GM23338 (cell line): ENCODE data around the gene KCNMB2. TPM values are rescaled to one million over a fixed set of nuclear protein-coding genes. Genes with fewer than 3 reads are reported as not detected.

Experiments used
- ATAC-seq: fragments of 200-7000 bp; cut with Tn5 transposase; 3 replicates; pipeline ENCODE4 v1.9.1; 2020
- DNase-seq: peaks from one replicate; pipeline ENCODE4 v3.0.0-alpha.2; 2015; ENCODE audit warnings: low spot score
- H2AFZ ChIP-seq: fragments of 200-600 bp; sonication (generic); 2 replicates; pipeline ENCODE4 v1.8.0; 2016; ENCODE audit warnings: antibody characterized with exemption, mild to moderate bottlenecking, moderate library complexity
- H3F3A ChIP-seq: fragments of 200-600 bp; sonication (generic); replicated peaks from 2 replicates; pipeline ENCODE4 v1.8.0; 2017; ENCODE audit warnings: antibody characterized with exemption, mixed run types, low read depth
- H3K27ac ChIP-seq: fragments of 200-600 bp; sonication (generic); 2 replicates; pipeline ENCODE4 v1.6.1; 2016; ENCODE audit warnings: low read depth
- H3K27me3 ChIP-seq: fragments of 200-600 bp; sonication (generic); 2 replicates; pipeline ENCODE4 v1.8.0; 2016; ENCODE audit warnings: mild to moderate bottlenecking, mixed run types, moderate library complexity; ENCODE audit not compliant: insufficient read depth
- H3K36me3 ChIP-seq: fragments of 200-600 bp; sonication (generic); 2 replicates; pipeline ENCODE4 v1.8.0; 2016; ENCODE audit warnings: mild to moderate bottlenecking; ENCODE audit not compliant: insufficient read depth
- H3K4me1 ChIP-seq: fragments of 200-600 bp; sonication (generic); 2 replicates; pipeline ENCODE4 v1.8.0; 2016; ENCODE audit warnings: mild to moderate bottlenecking, moderate library complexity; ENCODE audit not compliant: insufficient read depth
- H3K4me2 ChIP-seq: fragments of 200-600 bp; sonication (generic); 2 replicates; pipeline ENCODE4 v1.7.1; 2017; ENCODE audit warnings: mixed run types
- H3K4me3 ChIP-seq: fragments of 200-600 bp; sonication (generic); 2 replicates; pipeline ENCODE4 v1.6.1; 2016; ENCODE audit warnings: mixed run types
- H3K79me2 ChIP-seq: fragments of 200-600 bp; sonication (generic); replicated peaks from 2 replicates; pipeline ENCODE4 v1.8.0; 2017; ENCODE audit warnings: mild to moderate bottlenecking; ENCODE audit not compliant: insufficient read depth
- H3K9me2 ChIP-seq: fragments of 200-600 bp; sonication (generic); 2 replicates; pipeline ENCODE4 v1.8.0; 2017; ENCODE audit not compliant: insufficient read depth
- H4K20me1 ChIP-seq: fragments of 200-600 bp; sonication (generic); replicated peaks from 2 replicates; pipeline ENCODE4 v1.8.0; 2017; ENCODE audit warnings: mild to moderate bottlenecking; ENCODE audit not compliant: insufficient read depth
- H3K27ac Mint-ChIP-seq: 2 replicates; pipeline ENCODE4 v1.8.0; 2020; ENCODE audit warnings: inconsistent platforms, mild to moderate bottlenecking, moderate library complexity, mixed read lengths
- H3K27me3 Mint-ChIP-seq: 3 replicates; pipeline ENCODE4 v1.8.0; 2022; ENCODE audit warnings: low read depth, mild to moderate bottlenecking, moderate library complexity, mixed read lengths, inconsistent platforms; ENCODE audit not compliant: insufficient read depth, poor library complexity
- H3K36me3 Mint-ChIP-seq: 3 replicates; pipeline ENCODE4 v1.8.0; 2021; ENCODE audit warnings: low read depth, mild to moderate bottlenecking, inconsistent platforms, moderate library complexity, mixed read lengths
- H3K4me1 Mint-ChIP-seq: 3 replicates; pipeline ENCODE4 v1.8.0; 2020; ENCODE audit warnings: mild to moderate bottlenecking, inconsistent platforms, mixed read lengths
- H3K4me3 Mint-ChIP-seq: 3 replicates; pipeline ENCODE4 v1.8.0; 2021; ENCODE audit warnings: moderate library complexity, mild to moderate bottlenecking, inconsistent platforms, mixed read lengths
- H3K9me3 Mint-ChIP-seq: 3 replicates; pipeline ENCODE4 v1.8.0; 2020; ENCODE audit warnings: moderate library complexity, mild to moderate bottlenecking, inconsistent platforms, mixed read lengths
- CREB1 ChIP-seq: fragments of 250-450 bp; sonication (Bioruptor Pico); IDR thresholded peaks from 2 replicates; pipeline ENCODE4 v1.5.0; 2020; ENCODE audit warnings: low read depth, mild to moderate bottlenecking, moderate library complexity
- EZH2phosphoT487 ChIP-seq: fragments of 200-600 bp; sonication (generic); IDR thresholded peaks from one replicate; pipeline ENCODE4 v1.8.1; 2018; ENCODE audit warnings: antibody characterized with exemption; ENCODE audit not compliant: unreplicated experiment
- JUNB ChIP-seq: IDR thresholded peaks from one replicate; pipeline ENCODE4 v1.6.1; 2016; ENCODE audit warnings: antibody characterized with exemption; ENCODE audit not compliant: unreplicated experiment
- NANOG ChIP-seq: IDR thresholded peaks from 2 replicates; pipeline ENCODE4 v1.6.1; 2016; ENCODE audit warnings: antibody characterized with exemption, borderline replicate concordance
- ZNF114 ChIP-seq: fragments of 250-450 bp; sonication (Bioruptor Pico); IDR thresholded peaks from 2 replicates; pipeline ENCODE4 v1.5.0; 2020; ENCODE audit warnings: mild to moderate bottlenecking, moderate library complexity
- ZNF331 ChIP-seq: fragments of 250-450 bp; sonication (Bioruptor Pico); IDR thresholded peaks from 2 replicates; pipeline ENCODE4 v1.5.0; 2020; ENCODE audit warnings: low read depth, mild to moderate bottlenecking, moderate library complexity
- polyA plus RNA-seq: library from polyadenylated mRNA; unstranded; fragments of >200 nt; fragmentation: Nextera tagmentation; extraction: Ambion mirVana; gene quantifications from 2 replicates; pipeline ENCODE4 v1.2.1, GENCODE V29; 2016
- total RNA-seq: library from RNA; depleted of rRNA; stranded (reverse); fragments of >200 nt; shearing (Covaris generic); gene quantifications from 2 replicates; pipeline ENCODE4 v1.2.3, GENCODE V29; 2014
- TF ChIP-seq, protein P1 (sequence below): fragments of 250-450 bp; sonication (Bioruptor Pico); IDR thresholded peaks from 2 replicates; pipeline ENCODE4 v1.5.0; 2020; ENCODE audit warnings: mild to moderate bottlenecking, moderate library complexity
- TF ChIP-seq, protein P2 (sequence below), 2 experiments: fragments of 200-600 bp in 1 of 2; sonication (generic) in 1 of 2; conservative IDR thresholded peaks; 2 replicates each; pipeline versions ENCODE4 v1.5.1 to v1.6.1; 2016 to 2017; ENCODE audit warnings: antibody characterized with exemption in 2 of 2, low read depth in 2 of 2, mild to moderate bottlenecking in 2 of 2, moderate library complexity in 1 of 2

The KCNMB2 gene
- total and polyA plus RNA-seq, 2 experiments from 2014 or later, result 0.53 TPM; not detected in 1

- TF ChIP-seq, protein P1, sequence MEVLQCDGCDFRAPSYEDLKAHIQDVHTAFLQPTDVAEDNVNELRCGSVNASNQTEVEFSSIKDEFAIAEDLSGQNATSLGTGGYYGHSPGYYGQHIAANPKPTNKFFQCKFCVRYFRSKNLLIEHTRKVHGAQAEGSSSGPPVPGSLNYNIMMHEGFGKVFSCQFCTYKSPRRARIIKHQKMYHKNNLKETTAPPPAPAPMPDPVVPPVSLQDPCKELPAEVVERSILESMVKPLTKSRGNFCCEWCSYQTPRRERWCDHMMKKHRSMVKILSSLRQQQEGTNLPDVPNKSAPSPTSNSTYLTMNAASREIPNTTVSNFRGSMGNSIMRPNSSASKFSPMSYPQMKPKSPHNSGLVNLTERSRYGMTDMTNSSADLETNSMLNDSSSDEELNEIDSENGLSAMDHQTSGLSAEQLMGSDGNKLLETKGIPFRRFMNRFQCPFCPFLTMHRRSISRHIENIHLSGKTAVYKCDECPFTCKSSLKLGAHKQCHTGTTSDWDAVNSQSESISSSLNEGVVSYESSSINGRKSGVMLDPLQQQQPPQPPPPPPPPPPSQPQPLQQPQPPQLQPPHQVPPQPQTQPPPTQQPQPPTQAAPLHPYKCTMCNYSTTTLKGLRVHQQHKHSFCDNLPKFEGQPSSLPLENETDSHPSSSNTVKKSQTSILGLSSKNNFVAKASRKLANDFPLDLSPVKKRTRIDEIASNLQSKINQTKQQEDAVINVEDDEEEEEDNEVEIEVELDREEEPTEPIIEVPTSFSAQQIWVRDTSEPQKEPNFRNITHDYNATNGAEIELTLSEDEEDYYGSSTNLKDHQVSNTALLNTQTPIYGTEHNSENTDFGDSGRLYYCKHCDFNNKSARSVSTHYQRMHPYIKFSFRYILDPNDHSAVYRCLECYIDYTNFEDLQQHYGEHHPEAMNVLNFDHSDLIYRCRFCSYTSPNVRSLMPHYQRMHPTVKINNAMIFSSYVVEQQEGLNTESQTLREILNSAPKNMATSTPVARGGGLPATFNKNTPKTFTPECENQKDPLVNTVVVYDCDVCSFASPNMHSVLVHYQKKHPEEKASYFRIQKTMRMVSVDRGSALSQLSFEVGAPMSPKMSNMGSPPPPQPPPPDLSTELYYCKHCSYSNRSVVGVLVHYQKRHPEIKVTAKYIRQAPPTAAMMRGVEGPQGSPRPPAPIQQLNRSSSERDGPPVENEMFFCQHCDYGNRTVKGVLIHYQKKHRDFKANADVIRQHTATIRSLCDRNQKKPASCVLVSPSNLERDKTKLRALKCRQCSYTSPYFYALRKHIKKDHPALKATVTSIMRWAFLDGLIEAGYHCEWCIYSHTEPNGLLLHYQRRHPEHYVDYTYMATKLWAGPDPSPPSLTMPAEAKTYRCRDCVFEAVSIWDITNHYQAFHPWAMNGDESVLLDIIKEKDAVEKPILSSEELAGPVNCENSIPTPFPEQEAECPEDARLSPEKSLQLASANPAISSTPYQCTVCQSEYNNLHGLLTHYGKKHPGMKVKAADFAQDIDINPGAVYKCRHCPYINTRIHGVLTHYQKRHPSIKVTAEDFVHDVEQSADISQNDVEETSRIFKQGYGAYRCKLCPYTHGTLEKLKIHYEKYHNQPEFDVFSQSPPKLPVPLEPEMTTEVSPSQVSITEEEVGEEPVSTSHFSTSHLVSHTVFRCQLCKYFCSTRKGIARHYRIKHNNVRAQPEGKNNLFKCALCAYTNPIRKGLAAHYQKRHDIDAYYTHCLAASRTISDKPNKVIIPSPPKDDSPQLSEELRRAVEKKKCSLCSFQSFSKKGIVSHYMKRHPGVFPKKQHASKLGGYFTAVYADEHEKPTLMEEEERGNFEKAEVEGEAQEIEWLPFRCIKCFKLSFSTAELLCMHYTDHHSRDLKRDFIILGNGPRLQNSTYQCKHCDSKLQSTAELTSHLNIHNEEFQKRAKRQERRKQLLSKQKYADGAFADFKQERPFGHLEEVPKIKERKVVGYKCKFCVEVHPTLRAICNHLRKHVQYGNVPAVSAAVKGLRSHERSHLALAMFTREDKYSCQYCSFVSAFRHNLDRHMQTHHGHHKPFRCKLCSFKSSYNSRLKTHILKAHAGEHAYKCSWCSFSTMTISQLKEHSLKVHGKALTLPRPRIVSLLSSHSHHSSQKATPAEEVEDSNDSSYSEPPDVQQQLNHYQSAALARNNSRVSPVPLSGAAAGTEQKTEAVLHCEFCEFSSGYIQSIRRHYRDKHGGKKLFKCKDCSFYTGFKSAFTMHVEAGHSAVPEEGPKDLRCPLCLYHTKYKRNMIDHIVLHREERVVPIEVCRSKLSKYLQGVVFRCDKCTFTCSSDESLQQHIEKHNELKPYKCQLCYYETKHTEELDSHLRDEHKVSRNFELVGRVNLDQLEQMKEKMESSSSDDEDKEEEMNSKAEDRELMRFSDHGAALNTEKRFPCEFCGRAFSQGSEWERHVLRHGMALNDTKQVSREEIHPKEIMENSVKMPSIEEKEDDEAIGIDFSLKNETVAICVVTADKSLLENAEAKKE (CRISPR knock-in tag), result no peak
- TF ChIP-seq CREB1 (CRISPR knock-in tag), result no peak
- no peak for TF ChIP-seq JUNB
- no peak for TF ChIP-seq EZH2phosphoT487
- no peak for TF ChIP-seq ZNF114 (CRISPR knock-in tag)
- no peak for TF ChIP-seq NANOG
- TF ChIP-seq, protein P2, sequence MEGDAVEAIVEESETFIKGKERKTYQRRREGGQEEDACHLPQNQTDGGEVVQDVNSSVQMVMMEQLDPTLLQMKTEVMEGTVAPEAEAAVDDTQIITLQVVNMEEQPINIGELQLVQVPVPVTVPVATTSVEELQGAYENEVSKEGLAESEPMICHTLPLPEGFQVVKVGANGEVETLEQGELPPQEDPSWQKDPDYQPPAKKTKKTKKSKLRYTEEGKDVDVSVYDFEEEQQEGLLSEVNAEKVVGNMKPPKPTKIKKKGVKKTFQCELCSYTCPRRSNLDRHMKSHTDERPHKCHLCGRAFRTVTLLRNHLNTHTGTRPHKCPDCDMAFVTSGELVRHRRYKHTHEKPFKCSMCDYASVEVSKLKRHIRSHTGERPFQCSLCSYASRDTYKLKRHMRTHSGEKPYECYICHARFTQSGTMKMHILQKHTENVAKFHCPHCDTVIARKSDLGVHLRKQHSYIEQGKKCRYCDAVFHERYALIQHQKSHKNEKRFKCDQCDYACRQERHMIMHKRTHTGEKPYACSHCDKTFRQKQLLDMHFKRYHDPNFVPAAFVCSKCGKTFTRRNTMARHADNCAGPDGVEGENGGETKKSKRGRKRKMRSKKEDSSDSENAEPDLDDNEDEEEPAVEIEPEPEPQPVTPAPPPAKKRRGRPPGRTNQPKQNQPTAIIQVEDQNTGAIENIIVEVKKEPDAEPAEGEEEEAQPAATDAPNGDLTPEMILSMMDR (conservative IDR thresholded peaks at IDR 0.05; ENCODE audit: low read depth in 2 of 2), result no peak
- no peak for TF ChIP-seq ZNF331 (CRISPR knock-in tag)
Observed at GRCh38 chr3:178709051-178709450, 172.8 kb downstream of the KCNMB2 start (continued).

- no peaks in the 10 kb centered on the region for H3K36me3 Mint-ChIP-seq
- Histone ChIP-seq H3K9me2 (0 out of 2 replicates have a peak, but pooled peaks cover 4% of the 10 kb centered on the region), H3K4me2 (no peak overlapping the region), H3K36me3 (no peaks in the 10 kb centered on the region), H3K27ac (no peak overlapping the region), H3F3A (no peaks in the 10 kb centered on the region), H3K4me1 (peaks cover 9% of the 10 kb centered on the region), H3K27me3 (no peaks in the 10 kb centered on the region), H2AFZ (no peak overlapping the region), H4K20me1 (no peaks in the 10 kb centered on the region), H3K4me3 (no peak overlapping the region), H3K79me2 (no peaks in the 10 kb centered on the region)
- H3K4me1 Mint-ChIP-seq, result peaks cover 15% of the 10 kb centered on the region
- no peak overlapping the region for H3K27ac Mint-ChIP-seq
- ATAC-seq (no peak), DNase-seq (no peak)
- H3K9me3 Mint-ChIP-seq, result no peaks in the 10 kb centered on the region
- H3K4me3 Mint-ChIP-seq, result no peak overlapping the region
- peaks cover 2% of the 10 kb centered on the region for H3K27me3 Mint-ChIP-seq
- TF ChIP-seq ZNF114 (CRISPR knock-in tag), result no peak
- TF ChIP-seq NANOG, result no peak
- TF ChIP-seq, protein P1 (CRISPR knock-in tag), result no peak
Observed at GRCh38 chr3:178711753-178712152, 175.5 kb downstream of the KCNMB2 start.
